GM12874 (cell line): ENCODE measurements around the gene CDC7.

Experiments used
- TF ChIP-seq, protein P1 (sequence below): IDR thresholded peaks from 2 replicates; pipeline ENCODE4 v1.5.1; 2011; ENCODE audit warnings: low read depth, mild to moderate bottlenecking, control low read depth, low read length, moderate library complexity; ENCODE audit not compliant: insufficient read depth

CDC7 gene

GRCh38 chr1:91498035-91498434, 2.6 kb upstream of the CDC7 start:
- TF ChIP-seq, protein P1, sequence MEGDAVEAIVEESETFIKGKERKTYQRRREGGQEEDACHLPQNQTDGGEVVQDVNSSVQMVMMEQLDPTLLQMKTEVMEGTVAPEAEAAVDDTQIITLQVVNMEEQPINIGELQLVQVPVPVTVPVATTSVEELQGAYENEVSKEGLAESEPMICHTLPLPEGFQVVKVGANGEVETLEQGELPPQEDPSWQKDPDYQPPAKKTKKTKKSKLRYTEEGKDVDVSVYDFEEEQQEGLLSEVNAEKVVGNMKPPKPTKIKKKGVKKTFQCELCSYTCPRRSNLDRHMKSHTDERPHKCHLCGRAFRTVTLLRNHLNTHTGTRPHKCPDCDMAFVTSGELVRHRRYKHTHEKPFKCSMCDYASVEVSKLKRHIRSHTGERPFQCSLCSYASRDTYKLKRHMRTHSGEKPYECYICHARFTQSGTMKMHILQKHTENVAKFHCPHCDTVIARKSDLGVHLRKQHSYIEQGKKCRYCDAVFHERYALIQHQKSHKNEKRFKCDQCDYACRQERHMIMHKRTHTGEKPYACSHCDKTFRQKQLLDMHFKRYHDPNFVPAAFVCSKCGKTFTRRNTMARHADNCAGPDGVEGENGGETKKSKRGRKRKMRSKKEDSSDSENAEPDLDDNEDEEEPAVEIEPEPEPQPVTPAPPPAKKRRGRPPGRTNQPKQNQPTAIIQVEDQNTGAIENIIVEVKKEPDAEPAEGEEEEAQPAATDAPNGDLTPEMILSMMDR: no peak

DNA sequence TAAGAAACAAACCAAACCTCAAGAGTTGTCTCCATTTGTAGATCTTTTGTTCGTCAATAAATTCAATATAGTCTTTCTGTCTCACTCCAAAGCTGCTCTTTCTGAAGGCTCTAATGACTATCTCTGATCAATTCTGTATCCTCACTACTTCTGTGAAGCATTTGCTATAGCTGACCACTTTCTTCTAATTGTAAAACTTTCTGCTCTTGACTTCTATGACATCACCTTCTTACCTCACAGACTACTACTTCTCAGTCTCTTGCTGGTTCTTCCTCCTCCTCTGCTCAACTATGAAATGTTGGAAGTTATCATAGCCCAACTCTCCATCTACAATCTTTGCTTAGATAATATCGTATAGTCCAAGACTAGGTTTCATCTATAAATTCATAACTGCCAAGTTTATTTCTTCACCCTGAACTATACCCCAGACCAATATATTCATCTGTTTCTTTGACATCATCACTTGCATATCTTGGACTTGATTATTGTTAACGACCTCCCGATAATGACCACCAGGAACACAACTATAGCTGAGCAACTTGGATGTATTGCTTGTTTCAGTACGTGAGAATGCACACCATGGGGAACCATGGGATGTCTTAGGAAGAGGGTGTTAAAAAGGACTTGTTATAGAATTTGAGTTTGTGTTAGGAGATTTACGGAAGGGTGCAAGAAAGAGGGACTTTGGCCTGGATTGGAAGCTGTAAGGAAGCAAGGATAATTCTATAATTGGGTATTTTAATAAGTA, 2.0 kb upstream of the CDC7 start:
- TF ChIP-seq, protein P1: no peak

GRCh38 chr1:91499346-91499745, 1.3 kb upstream of the CDC7 start:
- TF ChIP-seq, protein P1: no peak

DNA sequence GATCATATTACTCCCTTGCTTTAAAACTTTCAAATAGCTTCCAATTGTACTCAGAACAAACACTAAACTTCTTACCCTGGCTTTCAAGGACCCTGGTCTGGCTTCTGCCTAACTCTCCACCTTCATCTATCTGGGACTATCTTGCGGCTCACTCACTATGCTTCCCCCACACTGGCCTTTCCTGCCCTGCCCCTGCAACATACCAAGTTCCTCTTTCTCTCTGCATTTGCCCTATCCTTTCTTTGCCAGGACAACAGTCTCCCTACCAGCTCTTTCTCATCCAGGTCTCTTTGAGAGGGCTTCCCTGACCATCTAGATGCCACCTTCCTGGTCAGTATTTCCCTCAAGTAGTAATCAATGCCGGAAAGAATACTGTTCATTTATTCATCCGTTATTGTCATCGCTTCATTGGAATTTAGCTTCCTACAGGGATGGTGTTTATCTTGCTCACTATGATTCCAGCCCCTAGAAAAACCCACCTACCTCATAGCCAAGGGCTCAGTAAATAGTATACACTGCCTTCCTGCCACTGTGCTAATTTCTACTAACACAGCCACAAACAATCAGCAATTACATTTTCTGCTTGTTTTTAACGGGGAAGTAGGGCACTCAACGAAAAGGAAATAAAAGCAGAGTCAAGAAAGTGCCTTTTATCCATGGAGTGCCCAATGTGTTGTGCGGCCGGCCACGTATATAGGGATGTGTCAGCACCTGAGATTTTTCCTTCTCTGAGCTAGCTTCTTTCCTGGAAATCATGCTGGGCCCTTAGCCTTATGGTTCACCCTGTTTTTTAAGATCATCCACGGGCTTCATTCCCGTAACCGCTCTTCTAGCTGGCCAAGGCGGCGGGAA, 521 bp upstream of the CDC7 start:
- TF ChIP-seq, protein P1: no peak

DNA sequence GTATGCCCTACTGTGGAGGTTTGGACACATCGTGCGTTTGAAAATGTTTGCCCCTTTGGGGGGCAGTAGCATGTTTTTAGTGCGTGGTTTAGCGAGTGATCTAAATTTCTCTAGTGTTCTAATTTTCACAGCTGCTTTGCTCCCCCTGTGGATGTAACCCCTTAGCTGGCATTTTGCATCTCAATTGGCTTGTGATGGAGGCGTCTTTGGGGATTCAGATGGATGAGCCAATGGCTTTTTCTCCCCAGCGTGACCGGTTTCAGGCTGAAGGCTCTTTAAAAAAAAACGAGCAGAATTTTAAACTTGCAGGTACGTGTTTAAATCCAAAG, 836 bp downstream of the CDC7 start:
- TF ChIP-seq, protein P1: no peak

DNA sequence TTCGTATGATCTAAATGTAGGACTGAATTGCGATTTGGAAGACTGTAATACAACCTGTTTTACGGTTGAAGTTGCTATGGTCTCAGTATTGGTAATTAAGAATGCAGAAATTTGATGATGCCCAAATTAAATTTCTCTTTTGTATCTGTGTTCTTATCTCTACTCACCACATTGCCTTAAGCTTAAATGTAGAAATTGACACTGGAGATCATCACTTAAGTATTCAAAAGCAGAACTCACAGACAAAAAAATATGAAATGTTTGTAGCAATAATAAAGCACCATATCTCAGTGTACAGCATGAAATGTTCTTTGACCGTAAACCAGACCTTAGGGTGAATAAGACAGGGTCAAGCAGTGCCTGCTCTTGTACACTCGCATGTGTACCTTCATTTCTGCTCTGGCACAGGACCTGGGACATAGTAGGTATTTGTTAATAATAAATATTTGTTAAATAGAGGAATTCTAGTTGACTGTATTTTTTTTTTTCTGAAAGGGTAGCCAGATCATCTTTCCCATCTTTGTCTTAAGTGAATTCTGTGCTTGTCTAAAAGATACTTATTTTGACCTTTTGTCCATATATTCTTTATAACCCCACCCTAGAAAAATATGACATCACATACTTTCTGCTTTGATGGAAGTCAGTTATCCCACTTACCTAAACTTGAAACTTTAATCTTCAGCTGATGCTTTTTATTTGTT, 1.5 kb downstream of the CDC7 start:
- TF ChIP-seq, protein P1: no peak

- TF ChIP-seq, protein P1: no peak
These were observed 2.1 kb downstream of the CDC7 start for GRCh38 chr1:91502672-91503184.
